Gastroesophageal sphincter (tissue), 3 donors: ENCODE measurements around the gene RAD52.

Experiments used
- CTCF ChIP-seq, 4 experiments: fragments of 200-600 bp in 2 of 4; fragments of 450-650 bp in 2 of 4; sonication (generic) in 1 of 4; IDR thresholded peaks; one replicate each; pipeline ENCODE4 v1.5.1; 2017 to 2019; ENCODE audit warnings: antibody characterized with exemption in 4 of 4, mild to moderate bottlenecking in 2 of 4, moderate library complexity in 2 of 4
- EP300 ChIP-seq: sonication (generic); formaldehyde crosslinking; IDR thresholded peaks from one replicate; pipeline ENCODE4 v1.6.1; 2017; ENCODE audit warnings: antibody characterized with exemption, mild to moderate bottlenecking
- POLR2AphosphoS5 ChIP-seq: sonication (generic); formaldehyde crosslinking; IDR thresholded peaks from one replicate; pipeline ENCODE4 v1.6.1; 2017; ENCODE audit warnings: antibody characterized with exemption

GRCh38 chr12:989051-989450 lies 39.6 kb upstream of the RAD52 start:
- no peak for TF ChIP-seq POLR2AphosphoS5
- no peak for TF ChIP-seq CTCF (IDR thresholded peaks at IDR 0.05)
- no peak for TF ChIP-seq EP300
